Heart left ventricle (tissue), 13 donors: Measurements from ENCODE around the gene GDPD3.

Experiments
- CTCF ChIP-seq, 12 donors: fragments of 200-600 bp; sonication (generic) in 4 of 12; IDR thresholded peaks; one replicate each; pipeline versions ENCODE4 v1.5.0 to v1.8.0; 2018 to 2022; ENCODE audit warnings: antibody characterized with exemption in 12 of 12, mild to moderate bottlenecking in 5 of 12
- POLR2A ChIP-seq, 2 donors: fragments of 450-650 bp; IDR thresholded peaks; one replicate each; pipeline ENCODE4 v1.6.1; 2017; ENCODE audit warnings: antibody characterized with exemption in 2 of 2, mild to moderate bottlenecking in 2 of 2, moderate library complexity in 2 of 2
- donor health status: ischemic (EF 13 %, LVEDD 7.1; RV severe dilation, severe dysfunction).
- donor health status: DM: no; HTN: yes; CAD: no.
- donor health status: DM: no; HTN: no; CAD: no.
- donor health status: ischemic (EF 25% LVEDD 6.9; RV normal size, moderate dysfunction).
- donor health status: ischemic (EF 25% LVEDD 5.7; RV mildly dilated, moderate dysfunction).
- donor health status: ischemic (EF 35%, LVEDD 5.7; RV mildly dilated, moderate dysfunction).
- donor health status: nonischemic (EF 11% LVEDD 7.7; RV severe dilation, severe dysfunction).
- donor health status: DM: yes; HTN: yes; CAD: no.
- donor health status: PGD.
- donor health status: ischemic (EF 29% LVEDD 5.4; RV normal size, mild dysfunction).
- donor health status: nonischemic (EF 23%, LVEDD 6.1; RV moderate dilation, normal function).

DNA sequence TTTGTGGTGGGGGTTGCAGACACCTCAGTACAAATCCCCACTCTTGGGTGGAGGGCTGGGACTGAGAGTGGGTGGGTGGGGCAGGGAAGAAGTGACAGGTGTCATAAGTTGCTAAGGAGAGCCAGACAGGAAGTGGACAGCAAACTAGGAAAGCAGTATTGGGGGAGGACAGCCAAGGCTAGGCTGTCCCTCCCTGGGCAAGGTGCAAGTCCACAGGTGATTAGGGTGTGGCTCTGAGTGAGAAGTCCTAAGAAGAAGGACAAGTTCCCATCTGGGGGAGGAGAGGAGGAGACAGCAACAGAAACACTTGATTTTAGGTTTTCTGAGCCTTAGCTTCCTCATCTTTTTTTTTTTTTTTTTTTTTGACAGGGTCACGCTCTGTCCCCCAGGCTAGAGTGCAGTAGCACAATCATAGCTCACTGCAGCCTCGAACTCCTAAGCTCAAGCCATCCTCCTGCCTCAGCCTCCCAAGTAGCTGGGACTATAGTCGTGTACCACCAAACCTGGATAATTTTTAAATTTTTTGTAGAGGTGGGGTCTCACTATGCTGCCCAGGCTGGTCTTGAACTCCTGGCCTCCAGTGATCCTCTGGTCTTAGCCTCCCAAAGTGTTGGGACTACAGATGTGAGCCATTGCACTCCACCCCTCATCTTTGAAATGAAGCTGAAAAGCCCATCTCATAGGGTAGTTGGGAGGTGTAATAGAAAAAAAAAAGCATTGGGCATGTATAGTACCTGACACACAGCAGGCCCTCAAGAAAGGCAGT lies 7.2 kb upstream of the GDPD3 start:
- TF ChIP-seq CTCF (IDR thresholded peaks at IDR 0.05): no peak
- TF ChIP-seq POLR2A (IDR thresholded peaks at IDR 0.05): no peak
